ENCODE data around the gene TEX29.

DNA sequence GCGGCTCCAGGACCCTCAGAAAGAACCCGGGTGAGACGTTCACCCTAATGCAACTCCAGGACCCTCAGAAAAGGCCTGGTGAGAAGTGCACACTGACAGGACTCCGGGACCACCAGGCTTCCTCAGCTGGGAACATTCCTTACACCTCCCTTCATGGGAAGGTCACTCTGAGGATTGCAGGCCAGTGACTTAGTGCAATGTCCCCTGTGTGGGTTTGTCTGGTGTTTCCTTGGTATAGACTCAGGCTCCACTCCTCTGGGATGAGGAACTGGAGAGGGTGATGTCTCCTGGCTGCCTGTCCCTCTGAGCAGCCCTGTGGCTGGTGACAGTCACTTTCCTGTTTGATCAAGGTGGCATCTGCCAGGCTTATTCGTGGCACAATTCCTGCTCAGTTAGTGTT is 49.7 kb downstream of the TEX29 start:
- TF ChIP-seq POLR2A (IDR thresholded peaks at IDR 0.05) (no peak), CTCF (IDR thresholded peaks at IDR 0.05) (no peak)

Measured in testis (tissue), 2 donors.